GM19328 (cell line): Measurements from ENCODE around the gene FGR.

ENCODE experiments used
- ATAC-seq: cut with Tn5 transposase; IDR thresholded peaks from one replicate; pipeline ENCODE4 v1.9.1; 2021; ENCODE audit warnings: mild to moderate bottlenecking, moderate library complexity; ENCODE audit not compliant: unreplicated experiment

Gene FGR

DNA sequence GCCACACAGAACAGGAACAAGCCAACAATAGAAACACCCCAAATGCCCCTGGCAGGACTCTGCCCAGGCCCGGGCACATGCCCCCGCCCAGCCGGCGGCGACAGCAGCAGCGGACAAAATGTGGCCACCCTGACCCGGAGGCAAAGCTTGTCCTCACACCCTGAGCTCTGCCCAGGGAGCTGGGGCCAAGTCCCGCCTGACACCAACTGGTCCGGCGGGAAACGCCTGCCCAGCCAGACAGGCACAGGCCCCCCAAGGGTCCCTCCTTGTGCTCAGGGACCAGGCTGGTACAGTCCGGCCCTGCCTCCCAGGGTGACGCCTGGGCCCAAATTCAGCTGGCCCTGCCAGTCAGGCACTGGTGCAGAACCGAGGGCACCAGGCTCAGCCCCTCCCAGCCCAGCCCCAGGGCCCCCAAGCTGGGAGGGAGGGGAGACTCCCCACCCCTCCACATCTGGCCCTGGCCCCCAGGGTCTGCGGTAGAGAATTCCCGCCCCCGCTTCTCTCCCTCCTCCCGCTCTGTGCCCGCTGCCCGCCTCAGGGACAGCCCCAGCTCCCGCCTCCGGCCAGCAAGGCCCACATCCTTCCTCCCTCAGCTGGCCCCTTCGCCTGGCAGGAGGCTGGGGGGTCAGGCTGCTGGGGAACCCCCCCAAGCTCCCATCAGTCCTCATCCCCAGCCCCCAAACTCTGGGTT, 33.1 kb downstream of the FGR start:
- no peak for ATAC-seq

DNA sequence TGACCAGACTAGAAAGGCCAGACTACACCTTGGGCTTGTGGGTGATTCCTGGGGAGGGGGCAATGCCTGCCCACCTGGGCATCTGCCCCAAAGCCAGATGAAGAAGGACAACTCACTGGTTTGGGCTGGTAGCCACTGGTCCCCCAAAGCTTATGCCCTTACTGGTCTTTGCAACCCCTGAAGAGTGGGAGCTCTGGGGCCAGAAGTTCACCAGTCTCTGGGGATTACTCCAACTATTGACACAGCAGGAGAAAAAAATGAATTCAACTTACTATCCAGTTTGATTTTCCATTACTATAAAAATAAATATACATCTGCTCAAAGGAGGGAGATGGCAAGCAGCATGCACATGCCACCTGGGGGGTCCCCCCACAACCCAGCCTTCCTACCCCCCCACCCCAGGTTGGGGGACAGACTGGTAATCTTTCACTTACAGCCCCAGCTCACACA, 33.6 kb downstream of the FGR start:
- no peak for ATAC-seq

DNA sequence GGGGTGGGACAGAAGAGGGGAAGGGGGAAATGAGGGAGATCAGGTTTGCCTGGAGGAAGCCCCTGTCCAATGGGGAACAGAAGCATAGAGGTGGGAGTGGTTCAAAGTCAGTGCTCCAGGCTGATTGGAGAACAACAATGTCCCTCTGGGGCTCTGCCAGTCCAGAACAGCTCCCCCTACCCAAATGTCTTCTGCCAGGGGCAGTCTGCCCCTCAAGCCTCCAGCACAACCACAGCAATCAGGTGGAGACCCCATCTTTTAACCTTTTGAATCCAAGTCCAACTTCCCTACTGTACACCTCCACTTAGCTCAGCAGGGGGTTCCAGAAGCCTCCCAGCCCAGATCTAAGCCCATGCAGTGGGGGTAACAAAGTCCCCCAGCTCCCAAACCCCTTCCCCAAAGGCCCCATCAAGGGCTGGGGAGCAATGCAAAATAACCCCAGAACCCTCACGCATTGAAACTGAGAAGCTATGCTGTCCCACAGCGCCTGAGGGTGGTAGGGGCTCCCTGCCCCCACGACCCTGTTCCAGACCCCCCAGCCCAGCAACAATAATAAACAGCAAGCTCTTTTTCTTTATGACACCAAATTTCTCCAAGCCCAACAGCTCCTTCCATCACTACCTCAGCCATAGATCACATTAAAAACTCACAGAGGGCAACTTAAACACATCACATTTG, 34.3 kb downstream of the FGR start:
- ATAC-seq: no peak

DNA sequence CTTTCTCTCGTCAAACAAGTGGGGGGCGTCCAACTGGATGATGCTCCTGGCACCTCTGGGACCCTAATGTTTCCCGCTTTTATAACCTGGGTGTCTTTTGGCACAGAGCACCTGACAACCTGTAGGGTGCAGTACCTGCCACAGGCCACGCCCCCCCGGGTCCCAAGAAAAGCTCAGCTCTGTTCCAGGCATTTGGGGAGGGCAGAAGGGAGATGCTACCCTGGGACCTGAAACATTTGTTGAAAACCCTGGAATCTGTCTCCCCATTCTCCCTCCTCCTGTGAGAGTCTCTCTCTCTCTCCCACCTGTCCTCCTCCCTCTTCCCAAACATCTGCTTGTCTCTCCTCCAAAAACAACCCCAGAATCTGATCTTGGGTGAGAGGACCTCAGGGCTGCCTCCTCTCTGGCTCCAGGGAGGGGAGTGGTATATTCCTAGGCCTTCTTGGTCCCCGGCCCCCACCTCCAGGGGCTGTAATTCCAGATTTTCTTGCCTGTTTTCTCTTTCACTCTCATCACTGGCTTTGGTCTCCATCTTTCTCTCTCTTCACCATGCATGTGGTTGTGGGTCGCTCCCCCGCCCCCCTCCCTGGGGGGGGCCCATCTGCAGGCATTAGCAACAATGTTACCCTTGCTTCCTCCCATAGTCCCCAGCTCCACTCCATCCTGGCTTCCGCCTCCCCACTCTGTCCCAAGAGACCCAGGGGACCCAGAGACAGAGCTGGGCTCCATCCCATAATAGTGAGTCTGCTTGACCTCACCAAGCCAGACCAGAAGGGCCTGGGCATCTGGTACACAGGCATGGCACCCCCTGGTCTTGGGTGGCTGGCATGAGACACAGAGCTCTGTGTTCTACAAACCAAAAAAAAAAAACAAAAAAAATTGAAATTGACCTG, 35.1 kb downstream of the FGR start:
- no peak for ATAC-seq

DNA sequence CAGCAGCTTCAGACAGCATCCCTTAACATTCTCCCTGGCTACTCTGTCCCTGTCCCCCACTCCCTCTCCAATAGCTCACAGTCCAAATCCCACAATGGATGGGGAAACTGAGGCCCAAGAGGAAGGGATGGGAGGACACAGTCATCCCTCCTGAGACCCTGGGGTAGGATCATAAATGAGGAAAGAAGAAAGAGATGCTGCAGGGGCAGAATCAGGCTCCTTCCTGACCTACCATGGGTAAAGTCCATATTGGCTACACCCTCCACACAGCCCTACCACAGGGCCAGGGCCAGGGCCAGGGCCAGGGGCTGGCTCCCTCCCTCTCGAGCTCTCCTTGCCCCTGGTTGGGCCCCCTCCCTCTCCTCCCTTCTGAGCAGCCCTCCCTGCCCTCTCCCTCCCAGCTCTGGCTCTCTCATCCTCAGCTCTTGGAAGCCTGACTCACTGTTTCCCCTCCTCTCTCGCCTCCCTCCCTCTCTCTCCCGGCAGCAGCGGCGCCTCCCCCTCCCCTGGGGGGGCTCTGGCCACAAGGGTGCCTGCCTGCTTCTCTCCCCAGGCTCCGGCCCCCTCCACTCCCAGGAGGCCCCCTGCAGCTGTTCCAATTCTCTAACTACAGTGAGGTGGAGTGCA, 36.0 kb downstream of the FGR start:
- no peak for ATAC-seq

DNA sequence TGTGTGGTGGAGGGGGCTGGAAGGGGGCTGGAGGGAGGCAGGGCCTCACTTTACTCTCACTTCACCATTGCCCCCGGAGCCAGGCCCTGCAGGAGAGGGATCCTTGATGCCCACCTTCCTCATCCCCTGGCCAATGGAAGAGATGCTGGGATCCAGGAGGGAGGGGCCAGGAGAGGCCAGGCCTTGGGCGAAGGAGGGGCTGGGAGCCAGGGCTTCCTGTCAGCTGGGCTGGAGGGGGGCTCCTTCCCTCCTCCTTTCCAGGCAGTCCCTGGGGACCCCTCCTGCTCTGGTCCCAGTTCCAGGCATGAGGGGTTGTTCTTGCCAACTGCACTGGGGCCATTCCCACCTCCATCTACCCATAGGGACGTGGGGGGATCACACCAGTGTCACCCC, 36.7 kb downstream of the FGR start:
- ATAC-seq: no peak

DNA sequence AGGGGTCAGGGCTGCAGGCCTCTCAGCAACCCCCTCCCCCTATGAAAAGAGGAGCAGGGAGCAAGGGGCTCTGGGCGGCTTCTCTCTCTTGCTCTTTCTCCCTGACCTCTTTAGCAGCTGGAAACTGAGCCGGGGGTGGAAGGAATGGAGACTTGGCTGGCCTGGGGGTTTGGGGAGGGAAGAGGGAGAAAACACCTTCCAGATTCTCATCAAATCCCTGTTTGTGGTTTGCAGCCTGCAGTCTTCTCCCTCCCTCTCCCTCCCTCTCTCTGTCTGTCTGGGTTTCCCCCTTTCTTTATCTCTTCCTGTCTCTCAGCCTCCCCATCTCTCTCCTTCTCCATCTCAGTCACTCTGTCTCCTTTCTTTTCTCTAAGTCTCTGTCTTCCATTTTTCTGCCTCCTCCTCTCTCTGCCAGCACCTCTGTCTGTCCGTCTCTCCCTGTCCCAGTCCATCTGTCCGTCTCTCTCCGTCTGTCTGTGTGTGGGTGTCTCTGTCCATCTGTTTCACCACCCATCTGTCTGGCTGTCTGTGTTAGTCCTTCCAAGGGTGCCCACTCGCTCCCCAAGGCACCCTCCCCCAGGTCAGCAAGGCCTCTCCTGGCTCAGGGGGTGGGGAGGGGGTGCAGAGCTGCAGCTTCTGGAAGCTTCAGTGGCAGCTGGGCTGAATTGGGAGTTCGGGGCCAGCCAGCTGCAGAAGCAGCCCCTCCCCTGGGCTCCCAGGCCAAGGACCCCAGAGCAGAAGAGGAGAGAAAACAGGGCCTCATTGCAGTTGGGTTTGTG, 37.3 kb downstream of the FGR start:
- ATAC-seq: no peak

DNA sequence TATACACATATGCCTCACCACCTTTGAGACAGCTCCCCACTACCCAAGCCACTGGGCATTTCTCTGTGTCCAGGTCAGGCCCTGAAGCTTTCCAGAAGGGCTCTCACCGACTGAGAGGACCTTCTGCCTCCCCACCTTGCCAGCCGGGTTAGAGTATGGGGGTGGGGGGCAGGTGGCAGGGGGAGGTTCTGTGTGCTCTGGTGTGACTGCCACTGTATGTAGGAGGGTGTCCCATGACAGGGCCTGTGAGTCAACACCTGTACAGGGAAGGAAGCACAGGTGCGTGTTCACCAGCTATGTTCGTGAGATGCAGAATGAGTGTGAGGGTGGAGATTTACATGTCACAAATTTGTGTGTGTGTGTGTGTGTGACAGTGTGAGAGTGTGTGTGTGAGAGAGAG, 38.0 kb downstream of the FGR start:
- ATAC-seq: no peak

DNA sequence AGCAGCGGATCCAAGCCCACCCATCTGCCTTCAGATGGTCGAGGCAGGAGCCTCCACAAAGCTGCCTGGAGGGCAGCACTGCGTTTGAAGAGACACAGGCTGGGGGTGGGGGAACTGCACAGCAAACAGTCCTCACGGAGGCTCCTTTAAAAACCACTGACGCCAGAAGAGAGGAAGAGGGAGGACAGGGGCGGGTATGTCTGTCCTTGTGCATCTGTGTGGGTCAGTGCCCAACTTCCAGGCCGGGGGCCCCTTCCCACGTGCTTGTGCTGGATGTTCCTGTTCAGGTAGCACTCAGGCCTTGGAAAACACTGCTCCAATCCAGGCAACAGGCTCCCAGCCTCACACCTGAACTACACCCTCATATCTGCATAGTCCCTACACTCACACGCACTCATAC, 38.7 kb downstream of the FGR start:
- ATAC-seq: no peak

DNA sequence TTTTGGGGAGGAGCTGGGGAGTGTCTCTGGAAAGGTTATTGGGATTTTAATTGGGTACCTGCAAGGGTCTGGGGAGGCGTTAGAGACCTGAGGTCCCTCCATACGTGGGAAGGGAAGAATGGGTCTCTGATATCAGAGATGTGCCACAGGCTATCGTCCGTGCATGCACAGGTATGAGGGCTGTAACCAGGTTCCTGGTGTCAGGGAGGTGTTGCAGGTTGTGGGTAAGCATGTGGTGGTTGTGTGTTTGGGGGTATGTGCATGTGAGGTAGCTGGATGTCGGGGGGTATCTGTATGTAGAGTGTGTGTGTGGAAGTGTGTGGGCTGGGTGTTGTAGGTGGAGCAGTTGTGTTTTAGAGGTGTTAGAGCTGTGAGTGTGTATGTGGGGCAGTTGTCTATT, 39.4 kb downstream of the FGR start:
- ATAC-seq: no peak

DNA sequence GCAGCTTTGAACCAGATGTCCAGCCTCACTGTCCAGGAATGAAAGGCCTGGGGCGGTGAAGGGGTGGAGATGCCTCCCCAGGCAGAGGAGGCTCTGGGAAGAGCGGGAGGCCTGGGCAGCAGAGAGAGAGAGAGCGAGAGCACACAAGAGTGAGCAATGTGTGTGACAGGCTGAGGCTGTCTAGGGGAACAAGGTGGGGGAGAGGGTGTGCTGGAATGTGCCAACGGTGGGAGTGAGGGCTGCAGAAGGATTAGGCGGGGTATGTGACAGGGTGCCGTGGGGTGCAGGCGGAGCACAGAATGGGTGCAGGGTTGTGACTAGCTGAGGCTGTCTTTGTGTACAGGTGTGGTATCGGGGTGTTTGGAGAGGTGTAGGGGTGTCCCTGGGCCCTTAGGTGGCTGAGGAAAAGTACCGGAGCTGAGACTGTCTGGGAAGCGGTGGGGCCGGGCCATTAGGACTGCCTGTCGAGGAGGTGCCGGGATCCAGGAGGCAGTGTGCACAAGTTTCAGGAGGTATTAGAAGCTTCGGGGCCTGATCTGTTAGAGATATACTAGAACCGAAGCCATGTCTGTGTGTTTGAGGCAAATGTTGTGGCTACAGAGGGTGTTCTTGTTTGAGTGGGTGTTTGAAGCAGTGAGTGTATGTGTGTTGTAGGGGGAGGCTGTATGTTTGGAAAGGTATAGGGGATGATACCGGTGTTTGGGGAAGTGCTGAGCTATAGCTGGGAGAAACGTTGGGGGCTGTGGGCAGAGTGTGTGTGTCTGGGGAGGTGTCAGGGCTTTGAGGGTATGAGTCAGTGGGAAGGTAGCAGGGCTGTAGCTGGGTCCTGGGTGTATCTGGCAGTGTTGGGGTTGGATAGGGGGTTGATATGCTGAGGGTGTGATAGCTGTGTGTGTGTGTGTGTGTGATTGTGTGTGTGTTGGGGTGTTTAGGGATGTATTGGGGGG, 40.1 kb downstream of the FGR start:
- no peak for ATAC-seq

DNA sequence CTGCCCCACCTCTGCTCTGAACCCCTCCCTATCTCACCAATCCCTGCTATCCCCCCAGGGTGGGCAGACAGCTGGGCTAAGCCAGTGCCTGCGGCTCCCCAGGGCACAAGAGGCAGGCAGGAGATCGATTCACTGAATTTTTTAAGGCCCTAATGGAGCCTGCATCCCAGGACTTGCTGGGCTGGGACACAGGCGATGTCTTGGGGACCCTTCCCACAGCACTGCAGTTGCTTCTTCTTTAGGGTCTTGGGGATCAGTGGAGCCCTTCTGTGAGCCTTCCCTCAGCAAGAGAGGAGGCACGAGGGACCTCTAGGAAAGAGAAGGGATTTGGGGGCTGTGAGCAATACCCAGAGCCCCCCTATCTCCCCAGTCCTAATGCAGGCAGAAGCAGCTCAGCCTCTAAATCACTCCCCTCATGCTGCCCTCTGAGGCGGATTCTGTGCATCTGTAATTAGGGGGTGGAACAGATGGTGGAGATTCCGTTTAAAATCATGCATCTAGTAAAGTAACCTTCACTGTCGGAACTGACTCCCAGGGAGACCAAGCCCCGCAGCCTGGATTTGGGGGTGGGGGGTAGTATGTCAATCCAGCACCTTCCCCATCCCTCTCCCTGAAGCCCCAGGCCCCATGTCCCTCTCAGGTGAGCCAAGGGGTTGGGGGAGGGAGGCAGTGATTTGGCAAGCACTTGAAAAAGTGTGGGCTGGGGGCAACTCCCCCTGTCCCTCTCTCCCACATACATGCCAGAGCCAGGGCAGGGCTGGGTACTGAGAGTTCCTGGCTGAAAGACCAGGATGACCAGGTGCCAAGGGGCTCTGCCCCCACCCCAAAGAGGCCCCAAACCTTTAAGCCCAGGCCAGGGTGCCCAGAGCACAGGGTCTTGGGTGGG, 41.1 kb downstream of the FGR start:
- ATAC-seq: no peak

DNA sequence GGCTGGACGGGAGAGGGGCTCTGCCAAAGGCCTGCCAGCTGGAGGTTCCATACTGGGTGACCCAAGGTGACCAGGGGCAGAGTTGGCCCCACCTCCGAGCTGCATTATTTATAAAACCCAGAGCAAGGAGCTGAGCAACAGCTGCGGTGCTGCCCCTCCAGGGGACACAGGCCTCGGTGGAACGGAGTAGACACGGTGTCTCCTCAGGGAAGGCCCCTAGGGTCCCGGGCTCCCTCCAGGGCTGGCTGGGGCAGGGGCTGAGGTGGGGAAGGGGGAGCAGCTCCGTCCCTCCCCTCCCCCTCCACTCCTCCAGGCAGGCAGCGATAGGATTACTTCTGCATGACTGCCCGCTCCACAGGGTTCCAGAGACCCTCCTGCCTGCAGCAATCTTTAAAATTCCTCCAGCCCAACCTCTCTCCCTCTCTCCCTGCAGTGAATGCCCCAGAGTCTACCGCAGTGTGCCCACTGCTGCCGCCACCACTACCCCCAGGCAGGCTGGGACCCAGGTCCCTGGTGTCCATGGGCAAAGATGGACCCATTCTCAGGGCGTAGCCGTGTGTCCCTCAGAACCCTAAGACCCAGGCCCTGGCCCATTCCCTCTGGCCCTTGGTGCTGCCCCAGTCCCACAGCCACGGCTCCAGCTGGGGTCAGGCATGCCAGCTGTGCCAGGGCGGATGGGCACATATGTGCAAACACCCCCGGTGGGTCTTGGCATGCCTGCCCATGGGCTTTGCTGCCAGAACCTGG, 41.9 kb downstream of the FGR start:
- ATAC-seq: no peak

DNA sequence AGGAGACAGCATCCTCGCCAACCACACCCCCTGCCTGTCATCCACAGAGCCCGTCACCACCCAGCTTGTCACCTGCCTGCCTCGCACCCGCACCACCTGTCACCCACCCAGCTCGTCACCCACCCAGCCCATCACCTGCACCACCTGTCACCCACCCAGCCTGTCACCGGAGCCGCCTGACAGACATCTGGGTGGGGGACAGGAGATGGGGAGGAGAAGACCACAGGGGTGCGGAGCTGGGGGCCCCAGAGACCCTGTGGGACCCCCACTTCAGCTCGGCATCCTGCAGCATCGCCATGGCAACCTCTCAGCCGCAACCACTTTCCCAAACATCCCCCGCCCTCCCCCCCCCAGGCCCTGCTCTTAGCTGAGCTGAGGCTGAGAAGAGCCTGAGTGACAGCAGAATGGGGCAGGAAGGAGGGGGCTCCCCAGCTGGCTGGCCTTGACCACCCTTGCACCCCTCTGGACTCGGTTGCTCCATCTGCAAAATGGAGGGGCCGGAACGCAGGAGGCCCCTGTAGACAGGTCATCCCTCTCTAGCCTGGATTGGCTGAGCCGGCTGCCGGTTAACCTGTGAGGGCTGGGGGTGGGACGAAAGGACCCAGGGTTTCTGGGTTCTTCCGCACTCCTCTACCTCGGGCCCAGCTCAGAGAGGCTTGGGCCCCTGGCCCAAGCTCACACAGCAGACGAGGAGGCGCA, 42.6 kb downstream of the FGR start:
- ATAC-seq: no peak

DNA sequence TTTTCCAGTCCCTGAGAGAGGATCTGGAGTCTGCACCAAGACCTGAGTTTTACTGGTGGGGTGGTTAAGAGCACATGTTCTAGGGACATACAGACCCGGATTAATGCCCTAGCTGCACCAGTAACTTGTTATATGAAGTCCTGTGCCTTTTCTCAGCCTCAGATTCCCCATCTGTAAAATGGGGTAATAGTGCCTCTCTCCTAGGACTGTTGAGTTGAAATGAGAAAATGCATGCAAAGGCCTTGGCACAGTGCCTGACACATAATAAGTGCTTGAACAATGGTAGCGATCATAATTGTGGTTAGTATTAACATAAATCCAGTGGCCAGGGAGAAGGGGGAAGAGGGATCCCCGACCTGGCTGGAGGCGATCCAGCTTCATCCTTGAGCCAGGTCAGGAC, 43.4 kb downstream of the FGR start:
- no peak for ATAC-seq

DNA sequence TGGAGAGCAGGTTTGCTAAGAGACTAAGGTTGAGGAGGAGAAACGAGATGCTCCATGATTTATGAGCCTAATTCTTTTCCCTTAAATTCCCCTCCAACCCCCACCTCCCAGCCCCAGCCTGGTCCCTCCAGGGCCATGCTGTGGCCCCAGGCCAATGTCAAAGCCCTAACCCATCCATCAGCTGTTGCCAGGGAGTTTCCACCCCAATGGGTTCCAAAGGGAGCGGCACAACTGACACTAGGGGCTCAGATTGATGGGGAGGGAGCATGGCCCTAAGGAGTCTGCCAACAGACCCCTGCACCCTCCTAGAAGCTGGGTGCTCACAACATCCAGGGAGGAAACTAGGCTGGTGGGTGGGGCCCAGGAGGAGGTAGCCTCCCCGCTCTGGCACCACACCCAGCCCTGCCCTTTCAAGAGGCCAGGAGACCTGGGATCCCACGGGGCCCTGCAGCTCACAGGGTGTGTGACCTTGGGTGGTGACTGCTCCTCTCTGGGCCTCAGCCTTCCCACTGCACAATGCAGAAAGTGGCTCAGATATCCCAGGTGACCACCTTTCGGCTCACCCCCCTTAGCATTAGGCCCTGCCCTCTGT, 44.0 kb downstream of the FGR start:
- ATAC-seq: no peak
